ENCODE data around the gene RFX3.

- no peak for TF ChIP-seq CTCF (IDR thresholded peaks at IDR 0.05)
- TF ChIP-seq POLR2A (IDR thresholded peaks at IDR 0.05), result no peak
These were observed 109.9 kb downstream of the RFX3 start for GRCh38 chr9:3415906-3416305.

Data from esophagus squamous epithelium (tissue), 4 donors.